ENCODE data around the gene SLC47A2.

- TF ChIP-seq POLR2A (IDR thresholded peaks at IDR 0.05): no peak
- TF ChIP-seq, protein P1, sequence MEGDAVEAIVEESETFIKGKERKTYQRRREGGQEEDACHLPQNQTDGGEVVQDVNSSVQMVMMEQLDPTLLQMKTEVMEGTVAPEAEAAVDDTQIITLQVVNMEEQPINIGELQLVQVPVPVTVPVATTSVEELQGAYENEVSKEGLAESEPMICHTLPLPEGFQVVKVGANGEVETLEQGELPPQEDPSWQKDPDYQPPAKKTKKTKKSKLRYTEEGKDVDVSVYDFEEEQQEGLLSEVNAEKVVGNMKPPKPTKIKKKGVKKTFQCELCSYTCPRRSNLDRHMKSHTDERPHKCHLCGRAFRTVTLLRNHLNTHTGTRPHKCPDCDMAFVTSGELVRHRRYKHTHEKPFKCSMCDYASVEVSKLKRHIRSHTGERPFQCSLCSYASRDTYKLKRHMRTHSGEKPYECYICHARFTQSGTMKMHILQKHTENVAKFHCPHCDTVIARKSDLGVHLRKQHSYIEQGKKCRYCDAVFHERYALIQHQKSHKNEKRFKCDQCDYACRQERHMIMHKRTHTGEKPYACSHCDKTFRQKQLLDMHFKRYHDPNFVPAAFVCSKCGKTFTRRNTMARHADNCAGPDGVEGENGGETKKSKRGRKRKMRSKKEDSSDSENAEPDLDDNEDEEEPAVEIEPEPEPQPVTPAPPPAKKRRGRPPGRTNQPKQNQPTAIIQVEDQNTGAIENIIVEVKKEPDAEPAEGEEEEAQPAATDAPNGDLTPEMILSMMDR (IDR thresholded peaks at IDR 0.05): no peak
- TF ChIP-seq POLR2AphosphoS5 (IDR thresholded peaks at IDR 0.05): no peak
Observed at GRCh38 chr17:19766016-19766415, 49.6 kb upstream of the SLC47A2 start.
